ENCODE measurements around the gene PSMD6.

Gene PSMD6

DNA sequence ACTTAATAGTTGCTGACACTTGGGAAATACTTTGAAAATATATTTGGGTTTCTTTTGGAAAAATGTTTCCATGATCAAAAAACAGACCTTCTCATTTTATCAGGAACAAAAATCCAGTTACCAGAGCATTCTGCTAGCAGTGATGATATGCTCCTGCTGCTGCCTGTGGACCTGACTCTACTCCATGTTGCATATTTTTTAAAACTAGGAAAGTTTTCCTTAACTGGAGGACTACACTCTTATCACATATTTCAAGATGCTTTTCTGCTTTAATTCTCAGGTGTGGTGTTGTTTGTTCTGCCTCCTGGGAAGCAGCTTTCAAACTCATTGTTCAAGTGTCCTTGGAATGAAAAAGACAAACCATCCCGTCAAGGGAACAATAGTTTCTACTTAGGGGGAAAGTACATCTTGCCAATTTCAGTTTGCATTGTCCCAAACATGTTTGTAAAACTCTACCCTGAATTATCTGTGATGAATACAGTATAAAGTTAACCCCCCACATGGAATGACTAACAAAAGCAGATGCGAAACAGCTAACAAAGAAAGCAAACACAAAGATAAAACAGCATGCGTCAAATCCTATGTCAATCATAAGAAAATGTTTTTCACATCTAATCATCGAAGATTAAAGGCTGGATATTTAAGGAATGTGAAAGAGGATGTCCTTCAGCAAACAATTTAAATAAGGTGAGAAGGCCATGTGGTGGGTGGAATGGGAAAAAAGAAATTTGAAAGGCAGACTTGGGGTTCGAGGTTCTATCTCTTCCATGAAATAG is 40.1 kb upstream of the PSMD6 start:
- TF ChIP-seq, protein P1, sequence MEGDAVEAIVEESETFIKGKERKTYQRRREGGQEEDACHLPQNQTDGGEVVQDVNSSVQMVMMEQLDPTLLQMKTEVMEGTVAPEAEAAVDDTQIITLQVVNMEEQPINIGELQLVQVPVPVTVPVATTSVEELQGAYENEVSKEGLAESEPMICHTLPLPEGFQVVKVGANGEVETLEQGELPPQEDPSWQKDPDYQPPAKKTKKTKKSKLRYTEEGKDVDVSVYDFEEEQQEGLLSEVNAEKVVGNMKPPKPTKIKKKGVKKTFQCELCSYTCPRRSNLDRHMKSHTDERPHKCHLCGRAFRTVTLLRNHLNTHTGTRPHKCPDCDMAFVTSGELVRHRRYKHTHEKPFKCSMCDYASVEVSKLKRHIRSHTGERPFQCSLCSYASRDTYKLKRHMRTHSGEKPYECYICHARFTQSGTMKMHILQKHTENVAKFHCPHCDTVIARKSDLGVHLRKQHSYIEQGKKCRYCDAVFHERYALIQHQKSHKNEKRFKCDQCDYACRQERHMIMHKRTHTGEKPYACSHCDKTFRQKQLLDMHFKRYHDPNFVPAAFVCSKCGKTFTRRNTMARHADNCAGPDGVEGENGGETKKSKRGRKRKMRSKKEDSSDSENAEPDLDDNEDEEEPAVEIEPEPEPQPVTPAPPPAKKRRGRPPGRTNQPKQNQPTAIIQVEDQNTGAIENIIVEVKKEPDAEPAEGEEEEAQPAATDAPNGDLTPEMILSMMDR (IDR thresholded peaks at IDR 0.05; ENCODE audit: insufficient read depth, low read length, missing control alignments): no peak
- no peak overlapping the region for H3K4me3 ChIP-seq (ENCODE audit: low read depth, low read length)
- CTCF ChIA-PET: interaction anchor here (1.1 kb wide), 1 partner anchor 32 kb away, joined by 3 read pairs; no protein-coding TSS in a partner anchor
- POLR2A ChIA-PET: no interaction called here
- no peak for DNase-seq (ENCODE audit: low read depth, low spot score)

DNA sequence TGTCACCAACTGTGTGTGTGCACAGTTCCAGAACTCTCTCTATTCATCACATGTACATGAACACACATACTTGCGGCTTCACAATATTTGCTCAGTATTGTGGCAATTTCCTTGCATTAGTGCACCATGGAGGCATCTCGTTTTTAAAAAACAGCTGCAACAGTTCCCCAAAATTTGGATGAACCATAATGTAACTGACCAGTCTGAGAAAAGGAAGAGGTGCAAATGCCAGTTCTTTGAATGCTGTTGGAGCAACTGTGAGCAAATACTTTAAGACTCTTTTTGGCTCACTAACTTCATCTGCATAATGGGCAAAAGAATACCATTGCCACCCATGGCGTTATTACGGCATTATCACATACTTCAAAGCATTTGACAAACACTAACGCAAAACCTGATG is 38.3 kb upstream of the PSMD6 start:
- ChIA-PET CTCF (interaction anchor here (1.1 kb wide), 2 partner anchors 18 to 38 kb away, joined by 3 to 5 read pairs; no protein-coding TSS in a partner anchor), POLR2A (no interaction called here)
- TF ChIP-seq, protein P1 (IDR thresholded peaks at IDR 0.05; ENCODE audit: insufficient read depth, low read length, missing control alignments): no peak

DNA sequence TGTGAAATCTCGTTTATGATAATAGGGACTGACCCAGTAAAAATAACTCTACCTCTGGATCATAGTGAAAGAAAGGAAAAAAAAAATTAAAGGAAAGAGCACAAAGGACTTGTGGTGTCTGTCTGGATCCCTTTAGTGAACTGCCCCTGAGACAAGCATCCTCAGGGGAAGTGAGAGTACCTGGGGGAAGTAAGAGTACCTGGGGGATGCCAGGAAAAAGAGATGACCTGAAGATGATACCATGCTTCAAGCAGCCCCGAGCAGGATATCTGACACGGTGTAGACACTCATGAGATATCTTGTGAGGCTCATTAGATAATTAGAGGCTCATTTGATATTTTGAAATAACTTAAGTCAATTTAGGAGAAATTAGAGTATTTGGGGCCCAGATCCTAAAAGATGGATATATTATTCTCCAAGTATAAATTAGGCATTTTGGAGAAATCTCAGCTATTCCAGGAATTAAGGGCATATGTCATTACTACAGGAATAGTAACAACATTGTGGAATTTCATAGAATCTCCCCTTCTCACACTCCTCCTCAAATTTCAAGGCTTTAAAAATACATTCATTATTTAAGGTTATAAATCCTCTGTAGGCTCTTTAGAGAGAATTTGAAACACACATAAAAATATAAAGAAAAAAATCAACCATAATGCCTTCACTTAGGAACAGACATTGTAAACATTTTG is 36.3 kb upstream of the PSMD6 start:
- DNase-seq (ENCODE audit: low read depth, low spot score): no peak
- POLR2A ChIA-PET: no interaction called here
- no peak overlapping the region for H3K4me3 ChIP-seq (ENCODE audit: low read depth, low read length)
- CTCF ChIA-PET: interaction anchor here (1.5 to 2.5 kb wide), 4 partner anchors 10 to 425 kb away, joined by 4 to 12 read pairs (median 4); no protein-coding TSS in a partner anchor
- TF ChIP-seq, protein P1 (IDR thresholded peaks at IDR 0.05; ENCODE audit: insufficient read depth, low read length, missing control alignments): no peak

More for the DNA sequence above, 38.3 kb upstream of the PSMD6 start:
- no peak for DNase-seq (ENCODE audit: low read depth, low spot score)
- H3K4me3 ChIP-seq (ENCODE audit: low read depth, low read length): no peak overlapping the region

DNA sequence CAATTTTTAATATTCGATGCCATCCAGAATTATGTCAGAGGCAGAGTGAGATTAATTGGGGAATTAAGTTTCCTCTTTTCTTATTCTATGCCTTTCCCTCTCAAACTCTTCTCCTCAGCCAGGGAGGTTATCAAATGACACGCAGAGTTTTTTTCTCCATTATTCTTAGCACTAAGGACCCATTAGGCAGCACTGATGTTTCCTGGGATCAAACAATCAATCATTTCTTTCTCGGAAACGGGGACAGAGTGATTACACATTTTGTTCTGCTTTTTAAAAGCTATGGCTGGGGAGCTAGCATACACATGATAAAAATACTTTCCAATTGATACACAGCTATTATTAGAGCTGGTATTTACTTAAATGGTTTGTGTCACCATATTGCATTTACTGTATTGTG is 35.3 kb upstream of the PSMD6 start:
- ChIA-PET CTCF (interaction anchor here (1.5 to 2.5 kb wide), 3 partner anchors 9 to 426 kb away, joined by 4 to 12 read pairs (median 4); no protein-coding TSS in a partner anchor), POLR2A (no interaction called here)
- H3K4me3 ChIP-seq (ENCODE audit: low read depth, low read length): no peak overlapping the region
- DNase-seq (ENCODE audit: low read depth, low spot score): no peak
- TF ChIP-seq, protein P1 (IDR thresholded peaks at IDR 0.05; ENCODE audit: insufficient read depth, low read length, missing control alignments): no peak

DNA sequence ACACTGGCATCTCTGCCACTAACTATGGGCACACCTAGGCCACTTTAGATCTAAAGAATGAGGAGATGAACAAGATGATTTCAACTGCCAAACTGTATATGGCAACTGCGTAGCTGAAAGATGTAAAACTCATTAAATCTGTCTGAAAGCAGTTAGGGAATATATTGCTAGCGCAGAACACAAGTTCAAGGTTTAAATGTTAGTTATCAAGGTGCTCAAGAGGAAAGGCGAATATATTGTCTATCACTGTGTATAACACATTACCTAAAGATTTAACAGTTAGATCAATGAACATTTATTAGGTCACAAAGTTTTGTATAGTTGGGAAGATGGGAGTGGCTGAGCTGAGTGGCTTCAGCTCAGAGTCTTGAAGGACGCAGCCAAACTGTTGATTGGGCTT is 33.9 kb upstream of the PSMD6 start:
- H3K4me3 ChIP-seq (ENCODE audit: low read depth, low read length): no peak overlapping the region
- ChIA-PET CTCF (no interaction called here), POLR2A (no interaction called here)
- TF ChIP-seq, protein P1 (IDR thresholded peaks at IDR 0.05; ENCODE audit: insufficient read depth, low read length, missing control alignments): no peak
- no peak for DNase-seq (ENCODE audit: low read depth, low spot score)

- POLR2A ChIA-PET: no interaction called here
- H3K4me3 ChIP-seq (ENCODE audit: low read depth, low read length): no peak overlapping the region
- DNase-seq (ENCODE audit: low read depth, low spot score): peak; percentile 44
- TF ChIP-seq, protein P1 (IDR thresholded peaks at IDR 0.05; ENCODE audit: insufficient read depth, low read length, missing control alignments): no peak
- CTCF ChIA-PET: no interaction called here
Observed at GRCh38 chr3:64056606-64057180, 33.4 kb upstream of the PSMD6 start.
